PC-3 (cell line): Measurements from ENCODE around the gene PSMD5. TPM values are rescaled to one million over a fixed set of nuclear protein-coding genes. Genes with fewer than 3 reads are reported as not detected.
"Not testable (repeated sequence)": the region's sequence is repeated elsewhere in the genome, so short reads cannot be mapped to it uniquely, and the experiment has no call there.

Experiments
- ATAC-seq: fragments of 200-7000 bp; cut with Tn5 transposase; 2 replicates; pipeline ENCODE4 v1.9.1; 2020; ENCODE audit warnings: mild to moderate bottlenecking, moderate library complexity
- BruUV-seq: library from RNA; stranded (reverse); fragments of 400-500 nt; replicated peaks from 2 replicates; lab custom pipeline; 2021; lab: Mats Ljungman, UMichigan
- CTCF ChIA-PET: fragments of 300-600 bp; sonication (Branson Sonifier 250); formaldehyde crosslinking; loops from one replicate; lab custom pipeline; 2022; ENCODE audit warnings: antibody characterized with exemption; lab: Charles Lee
- POLR2A ChIA-PET: fragments of 300-600 bp; sonication (Branson Sonifier 250); formaldehyde crosslinking; loops from one replicate; lab custom pipeline; 2022; ENCODE audit warnings: antibody characterized with exemption; ENCODE audit not compliant: unreplicated experiment; lab: Charles Lee
- DNase-seq: peaks from one replicate; pipeline ENCODE4 v3.0.0-alpha.2; 2015
- H2AFZ ChIP-seq: fragments of 300-600 bp; sonication (generic); 2 replicates; pipeline ENCODE4 v1.6.0; 2016; ENCODE audit warnings: antibody characterized with exemption, low read length
- H3F3A ChIP-seq: fragments of 300-600 bp; sonication (generic); one replicate; pipeline ENCODE4 v1.6.0; 2017; ENCODE audit warnings: antibody characterized with exemption, low read length, control low read depth, mild to moderate bottlenecking; ENCODE audit not compliant: unreplicated experiment
- H3K27ac ChIP-seq: fragments of 300-600 bp; sonication (generic); 2 replicates; pipeline ENCODE4 v1.5.1; 2016; ENCODE audit warnings: mild to moderate bottlenecking, low read length
- H3K27me3 ChIP-seq: fragments of 300-600 bp; sonication (generic); 2 replicates; pipeline ENCODE4 v1.6.1; 2016; ENCODE audit warnings: low read length, mixed read lengths
- H3K36me3 ChIP-seq: fragments of 300-600 bp; sonication (generic); 2 replicates; pipeline ENCODE4 v1.6.1; 2016; ENCODE audit warnings: low read depth, mixed run types, low read length, mixed read lengths
- H3K4me1 ChIP-seq: fragments of 300-600 bp; sonication (generic); 2 replicates; pipeline ENCODE4 v1.5.1; 2016; ENCODE audit warnings: low read length; ENCODE audit not compliant: insufficient read depth
- H3K4me2 ChIP-seq: fragments of 300-600 bp; sonication (generic); 2 replicates; pipeline ENCODE4 v1.6.0; 2016; ENCODE audit warnings: low read length
- H3K4me3 ChIP-seq: fragments of 300-600 bp; sonication (generic); 2 replicates; pipeline ENCODE4 v1.5.1; 2016; ENCODE audit warnings: mild to moderate bottlenecking, low read length, mixed read lengths
- H3K79me2 ChIP-seq: fragments of 300-600 bp; sonication (generic); 2 replicates; pipeline ENCODE4 v1.6.1; 2017; ENCODE audit warnings: low read length, mixed read lengths
- H3K9ac ChIP-seq: fragments of 300-600 bp; sonication (generic); 2 replicates; pipeline ENCODE4 v1.6.0; 2016; ENCODE audit warnings: mild to moderate bottlenecking, low read length
- H3K9me2 ChIP-seq: fragments of 300-600 bp; sonication (generic); replicated peaks from 2 replicates; pipeline ENCODE4 v1.6.1; 2016; ENCODE audit warnings: mixed run types, low read length, mixed read lengths
- H3K9me3 ChIP-seq: fragments of 300-600 bp; sonication (generic); 2 replicates; pipeline ENCODE4 v1.6.1; 2016; ENCODE audit warnings: low read length, mixed read lengths
- H4K20me1 ChIP-seq: fragments of 300-600 bp; sonication (generic); 2 replicates; pipeline ENCODE4 v1.6.1; 2016; ENCODE audit warnings: low read length, mixed read lengths
- CTCF ChIP-seq: fragments of 300-600 bp; sonication (generic); conservative IDR thresholded peaks from 2 replicates; pipeline ENCODE4 v1.5.1; 2017; ENCODE audit warnings: antibody characterized with exemption, low read depth, mild to moderate bottlenecking, low read length
- EZH2 ChIP-seq: fragments of 300-600 bp; sonication (generic); IDR thresholded peaks from one replicate; pipeline ENCODE4 v1.6.1; 2017; ENCODE audit warnings: antibody characterized with exemption, mild to moderate bottlenecking, low read length; ENCODE audit not compliant: unreplicated experiment
- EZH2phosphoT487 ChIP-seq: fragments of 300-600 bp; sonication (generic); IDR thresholded peaks from 2 replicates; pipeline ENCODE4 v1.6.1; 2018; ENCODE audit warnings: mild to moderate bottlenecking, antibody characterized with exemption, low read length, borderline replicate concordance
- intact Hi-C: fragments of 100-400 bp; cut with micrococcal nuclease; formaldehyde crosslinking; loops from 2 replicates; pipeline ENCODE4 v1.9.0; 2023
- total RNA-seq: library from RNA; depleted of rRNA; stranded (reverse); fragments of >200 nt; gene quantifications from 2 replicates; pipeline ENCODE4 v1.2.3, GENCODE V29; 2014

The PSMD5 gene
- total RNA-seq, 1 experiment from 2014 or later, result 23.4 TPM

GRCh38 chr9:120807607-120808379 lies 34.9 kb downstream of the PSMD5 start:
- ATAC-seq (no peak), DNase-seq (no peak)
- TF ChIP-seq EZH2phosphoT487, result no peak
- no peak for TF ChIP-seq EZH2
- no peak for TF ChIP-seq CTCF
- no peak overlapping the region for H3K9ac ChIP-seq
- H4K20me1 ChIP-seq, result no peaks in the 10 kb centered on the region
- BruUV-seq, result no TSS peak
- POLR2A ChIA-PET, result no interaction called here
- H3K79me2 ChIP-seq, result no peaks in the 10 kb centered on the region
- H3K4me1 ChIP-seq, result no peaks in the 10 kb centered on the region
- H3K36me3 ChIP-seq, result peaks cover 5% of the 10 kb centered on the region; the same call in 1 of the 2 replicates
- CTCF ChIA-PET, result no interaction called here
- no peak overlapping the region for H3K4me3 ChIP-seq
- intact Hi-C loops, result no loop called here
- no peaks in the 10 kb centered on the region for H3K9me3 ChIP-seq
- H3K9me2 ChIP-seq, result no peaks in the 10 kb centered on the region
- H2AFZ ChIP-seq, result no peak overlapping the region
- no peak overlapping the region for H3K4me2 ChIP-seq
- H3K27me3 ChIP-seq, result no peaks in the 10 kb centered on the region
- H3F3A ChIP-seq, result no peaks in the 10 kb centered on the region
- no peak overlapping the region for H3K27ac ChIP-seq

- intact Hi-C loops, H3K9me3 ChIP-seq, H4K20me1 ChIP-seq, H3K27me3 ChIP-seq, H3F3A ChIP-seq, POLR2A ChIA-PET, H3K27ac ChIP-seq, H2AFZ ChIP-seq, BruUV-seq, ATAC-seq, H3K4me2 ChIP-seq, CTCF ChIA-PET, H3K36me3 ChIP-seq, DNase-seq, H3K9me2 ChIP-seq, H3K4me1 ChIP-seq, H3K9ac ChIP-seq, H3K4me3 ChIP-seq, H3K79me2 ChIP-seq: not testable (repeated sequence)
Observed at GRCh38 chr9:120804784-120805363, 37.8 kb downstream of the PSMD5 start.

DNA sequence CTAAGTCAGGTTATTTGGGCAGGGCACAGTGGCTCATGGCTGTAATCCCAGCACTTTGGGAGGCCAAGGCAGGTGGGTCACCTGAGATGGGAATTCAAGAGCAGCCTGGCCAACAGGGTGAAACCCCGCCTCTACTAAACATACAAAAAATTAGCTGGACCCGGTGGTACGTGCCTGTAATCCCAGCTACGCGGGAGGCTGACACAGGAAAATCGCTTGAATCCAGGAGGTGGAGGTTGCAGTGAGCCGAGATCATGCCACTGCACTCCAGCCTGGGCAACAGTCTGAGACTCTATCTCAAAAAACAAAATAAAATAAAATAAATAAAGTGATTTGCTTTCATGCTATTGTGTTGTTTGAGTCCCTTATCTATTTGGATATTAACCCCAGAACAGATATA lies 41.3 kb downstream of the PSMD5 start:
- Histone ChIP-seq H3K27me3 (no peaks in the 10 kb centered on the region), H3F3A (no peaks in the 10 kb centered on the region), H2AFZ (no peak overlapping the region), H3K36me3 (no peaks in the 10 kb centered on the region), H3K4me3 (no peak overlapping the region), H3K27ac (no peak overlapping the region), H4K20me1 (no peaks in the 10 kb centered on the region), H3K4me2 (no peak overlapping the region), H3K9me3 (no peaks in the 10 kb centered on the region), H3K4me1 (no peaks in the 10 kb centered on the region), H3K9me2 (no peaks in the 10 kb centered on the region), H3K9ac (no peak overlapping the region), H3K79me2 (no peaks in the 10 kb centered on the region)
- ATAC-seq (no peak), DNase-seq (no peak)
- intact Hi-C loops, result no loop called here
- ChIA-PET POLR2A (no interaction called here), CTCF (no interaction called here)
- no peak for TF ChIP-seq EZH2phosphoT487
- TF ChIP-seq EZH2, result no peak
- TF ChIP-seq CTCF, result no peak
- BruUV-seq, result no TSS peak
